ACC112 (cell line): Measurements from ENCODE around the gene PAFAH2.

Experiments
- H2AFZ ChIP-seq: fragments of 200-600 bp; sonication (generic); one replicate; pipeline ENCODE4 v1.6.0; 2017; ENCODE audit warnings: antibody characterized with exemption, low read length; ENCODE audit not compliant: unreplicated experiment
- H3K27ac ChIP-seq: fragments of 200-600 bp; sonication (generic); 2 replicates; pipeline ENCODE4 v1.5.1; 2014; ENCODE audit warnings: low read depth, mild to moderate bottlenecking, antibody characterized with exemption, low read length, moderate library complexity
- H3K27me3 ChIP-seq: fragments of 200-600 bp; sonication (generic); 2 replicates; pipeline ENCODE4 v1.6.1; 2014; ENCODE audit warnings: mild to moderate bottlenecking, antibody characterized with exemption, low read length, moderate library complexity, mixed read lengths; ENCODE audit not compliant: insufficient read depth
- H3K36me3 ChIP-seq: fragments of 200-600 bp; sonication (generic); 2 replicates; pipeline ENCODE4 v1.6.1; 2016; ENCODE audit warnings: mild to moderate bottlenecking, antibody characterized with exemption, low read length, moderate library complexity, mixed read lengths; ENCODE audit not compliant: insufficient read depth
- H3K4me1 ChIP-seq: fragments of 200-600 bp; sonication (generic); one replicate; pipeline ENCODE4 v1.6.1; 2016; ENCODE audit warnings: low read length, mixed read lengths; ENCODE audit not compliant: insufficient read depth, unreplicated experiment, control insufficient read depth
- H3K4me3 ChIP-seq: fragments of 200-600 bp; sonication (generic); 2 replicates; pipeline ENCODE4 v1.5.1; 2014; ENCODE audit warnings: mild to moderate bottlenecking, low read depth, low read length
- H3K79me2 ChIP-seq: fragments of 200-600 bp; sonication (generic); one replicate; pipeline ENCODE4 v1.6.0; 2016; ENCODE audit warnings: low read length; ENCODE audit not compliant: control insufficient read depth, unreplicated experiment, insufficient read depth

The PAFAH2 gene

DNA sequence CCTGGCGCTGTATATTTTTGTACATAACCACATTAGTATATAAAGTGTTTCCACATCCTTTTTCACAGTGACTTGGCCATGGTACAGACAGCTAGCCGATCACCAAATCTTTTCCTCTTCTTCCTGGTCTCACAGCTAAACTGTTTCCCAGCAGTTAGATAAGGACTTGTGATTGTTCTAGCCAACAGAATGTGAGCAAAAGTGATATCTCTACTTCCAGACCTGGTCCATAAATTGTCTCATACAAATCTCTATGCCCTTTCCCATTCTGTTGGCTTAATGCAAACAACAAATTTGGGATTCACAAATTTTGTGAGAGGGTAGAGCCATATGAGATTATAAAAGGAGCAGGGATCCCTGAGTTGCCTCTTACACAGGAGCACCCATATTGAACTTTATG, 19.5 kb downstream of the PAFAH2 start:
- Histone ChIP-seq H2AFZ (no peak overlapping the region), H3K27ac (no peak overlapping the region), H3K4me3 (no peak overlapping the region), H3K36me3 (peaks cover 13% of the 10 kb centered on the region; the same call in 1 of the 2 replicates), H3K4me1 (no peaks in the 10 kb centered on the region), H3K79me2 (no peaks in the 10 kb centered on the region), H3K27me3 (no peaks in the 10 kb centered on the region)

DNA sequence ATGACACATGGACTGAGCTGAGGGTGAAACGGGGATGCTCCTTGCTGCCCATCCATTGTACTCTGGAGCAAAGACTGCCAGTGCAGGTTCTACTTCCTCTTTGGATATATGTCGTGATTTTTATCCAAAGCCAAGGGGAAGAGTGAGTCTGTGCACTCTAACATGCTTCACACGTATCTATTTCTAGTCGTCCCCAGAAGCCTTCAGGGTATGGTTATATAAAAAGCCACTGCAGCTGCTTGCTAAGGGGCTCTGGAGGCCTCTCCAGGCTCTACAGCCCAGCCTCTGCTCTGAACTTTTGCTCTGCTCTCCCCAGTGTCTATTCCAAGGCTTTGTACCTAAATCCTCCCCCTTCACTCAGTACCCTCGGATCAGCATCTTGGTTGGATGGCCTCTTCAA, 20.1 kb downstream of the PAFAH2 start:
- no peaks in the 10 kb centered on the region for H3K4me1 ChIP-seq
- H3K27me3 ChIP-seq = no peaks in the 10 kb centered on the region

DNA sequence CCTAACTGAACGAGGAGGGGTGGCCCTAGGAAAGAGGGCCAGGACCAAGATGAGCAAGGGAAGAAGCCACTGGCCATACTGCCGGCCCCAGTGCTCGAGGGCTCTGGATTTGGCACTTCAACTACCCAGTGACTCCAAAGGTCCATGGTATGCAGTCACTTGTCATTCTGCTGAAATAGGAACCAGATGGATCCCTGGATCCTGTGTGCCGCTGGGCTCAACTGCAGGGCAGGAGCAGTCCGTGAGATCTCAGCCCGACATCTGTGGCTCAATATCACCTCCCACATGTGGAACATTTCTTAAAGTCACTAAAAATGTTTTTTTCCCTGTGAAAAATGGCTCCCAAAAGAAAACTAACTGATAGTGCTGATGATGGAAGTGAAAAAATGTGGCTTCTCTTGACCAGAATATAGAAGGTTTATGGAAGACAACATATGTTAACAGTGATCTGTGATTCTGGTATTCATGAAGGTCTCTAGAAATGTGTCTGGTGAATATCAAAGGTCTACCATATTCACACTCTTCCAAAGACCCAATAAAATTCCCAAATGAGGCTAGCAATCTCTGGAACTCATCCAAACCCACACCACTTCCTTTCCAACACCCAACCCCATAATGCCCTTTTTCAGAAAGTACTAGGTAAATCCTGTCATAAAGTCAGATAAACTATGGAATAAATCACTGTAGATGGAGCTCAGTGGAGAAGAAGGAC, 24.1 kb downstream of the PAFAH2 start:
- Histone ChIP-seq H3K27me3 (no peaks in the 10 kb centered on the region), H3K4me3 (no peak overlapping the region), H2AFZ (no peak overlapping the region), H3K27ac (no peak overlapping the region), H3K36me3 (peaks cover 5% of the 10 kb centered on the region; the same call in 1 of the 2 replicates), H3K79me2 (no peaks in the 10 kb centered on the region), H3K4me1 (no peaks in the 10 kb centered on the region)

More for the DNA sequence above, 20.1 kb downstream of the PAFAH2 start:
- Histone ChIP-seq H3K27ac (no peak overlapping the region), H2AFZ (no peak overlapping the region), H3K36me3 (peaks cover 13% of the 10 kb centered on the region; the same call in 1 of the 2 replicates), H3K4me3 (no peak overlapping the region), H3K79me2 (no peaks in the 10 kb centered on the region)

DNA sequence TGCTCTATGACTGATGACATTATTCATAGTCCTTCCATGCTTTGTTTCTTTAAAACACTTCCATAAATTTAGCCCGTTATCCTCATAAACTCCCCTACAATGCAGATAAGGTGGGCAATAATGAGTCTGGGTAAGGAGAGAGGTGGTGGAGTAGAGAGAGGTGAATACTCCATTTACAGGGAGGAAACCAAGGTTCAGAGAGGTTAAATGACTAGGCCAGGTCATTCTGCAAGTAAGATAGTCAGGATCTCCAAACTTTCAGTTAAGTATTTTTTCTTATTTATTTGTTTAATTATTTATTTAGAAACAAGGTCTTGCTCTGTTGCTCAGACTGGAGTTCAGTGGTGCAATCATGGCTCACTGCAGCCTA, 26.1 kb downstream of the PAFAH2 start:
- Histone ChIP-seq H3K79me2 (no peaks in the 10 kb centered on the region), H3K27ac (no peak overlapping the region), H3K4me3 (no peak overlapping the region), H3K36me3 (peaks cover 3% of the 10 kb centered on the region; the same call in 1 of the 2 replicates), H2AFZ (no peak overlapping the region), H3K4me1 (no peaks in the 10 kb centered on the region), H3K27me3 (no peaks in the 10 kb centered on the region)

DNA sequence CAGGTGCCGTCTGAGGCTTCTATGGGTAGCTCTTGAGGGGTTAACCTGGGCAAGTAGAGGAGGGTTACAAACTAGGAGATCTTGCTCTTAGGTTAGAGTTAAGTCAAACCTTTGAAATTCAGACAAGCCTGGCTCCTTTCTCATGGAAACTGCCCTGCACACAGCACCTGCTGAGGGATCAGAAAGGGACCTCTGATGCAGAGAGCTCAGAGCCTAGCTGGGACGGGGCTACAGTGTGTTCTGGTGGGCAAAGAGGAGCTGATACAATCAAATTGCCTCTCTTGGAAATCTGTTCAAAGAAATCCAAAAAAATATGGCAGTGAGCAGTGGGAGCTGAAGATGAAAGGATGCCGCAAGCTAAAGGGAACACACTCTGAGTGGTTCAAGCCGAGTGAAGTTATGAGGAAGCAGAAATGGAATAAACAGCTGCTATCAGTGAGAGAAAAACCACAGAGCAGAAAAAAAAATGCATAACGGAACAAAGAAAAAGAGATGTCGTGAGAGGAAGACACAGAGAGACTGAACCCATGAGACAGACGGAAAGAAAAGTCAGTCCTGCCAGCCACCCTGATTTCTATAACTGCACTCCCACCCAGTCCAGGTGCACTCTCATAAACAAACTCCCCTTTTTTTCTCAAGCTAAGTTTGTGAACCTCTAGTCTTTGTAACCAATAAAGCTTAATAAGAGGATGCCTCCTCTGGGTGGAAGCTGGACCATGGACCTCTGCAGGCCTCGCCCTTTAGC, 26.6 kb downstream of the PAFAH2 start:
- no peak overlapping the region for H2AFZ ChIP-seq
- H3K36me3 ChIP-seq = no peaks in the 10 kb centered on the region; the same call in 1 of the 2 replicates
- H3K27ac ChIP-seq = no peak overlapping the region

DNA sequence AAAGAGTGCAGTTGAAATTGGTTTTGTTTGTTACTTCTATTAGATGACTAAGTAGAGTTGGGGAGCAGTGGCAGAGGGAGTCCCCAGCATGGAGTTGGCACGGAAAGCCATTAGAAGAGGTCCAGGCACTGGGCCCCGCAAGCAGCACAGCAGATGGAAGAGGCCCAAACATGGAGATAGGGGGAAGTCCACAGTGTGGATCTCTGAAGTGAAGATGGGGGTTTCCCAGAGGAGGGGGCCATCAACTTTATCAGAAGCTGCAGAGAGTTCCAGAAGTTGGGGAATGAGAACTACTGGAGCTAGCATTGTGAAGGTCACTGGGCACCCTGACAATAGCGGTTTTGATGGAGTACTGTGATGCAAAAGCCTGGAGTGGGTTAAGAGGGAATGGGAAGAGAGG, 30.6 kb downstream of the PAFAH2 start:
- Histone ChIP-seq H3K27ac (no peak overlapping the region), H2AFZ (no peak overlapping the region), H3K36me3 (no peaks in the 10 kb centered on the region), H3K4me3 (no peak overlapping the region), H3K27me3 (no peaks in the 10 kb centered on the region), H3K4me1 (no peaks in the 10 kb centered on the region), H3K79me2 (no peaks in the 10 kb centered on the region)

More for the DNA sequence above, 26.6 kb downstream of the PAFAH2 start:
- Histone ChIP-seq H3K4me3 (no peak overlapping the region), H3K4me1 (no peaks in the 10 kb centered on the region), H3K79me2 (no peaks in the 10 kb centered on the region), H3K27me3 (no peaks in the 10 kb centered on the region)

DNA sequence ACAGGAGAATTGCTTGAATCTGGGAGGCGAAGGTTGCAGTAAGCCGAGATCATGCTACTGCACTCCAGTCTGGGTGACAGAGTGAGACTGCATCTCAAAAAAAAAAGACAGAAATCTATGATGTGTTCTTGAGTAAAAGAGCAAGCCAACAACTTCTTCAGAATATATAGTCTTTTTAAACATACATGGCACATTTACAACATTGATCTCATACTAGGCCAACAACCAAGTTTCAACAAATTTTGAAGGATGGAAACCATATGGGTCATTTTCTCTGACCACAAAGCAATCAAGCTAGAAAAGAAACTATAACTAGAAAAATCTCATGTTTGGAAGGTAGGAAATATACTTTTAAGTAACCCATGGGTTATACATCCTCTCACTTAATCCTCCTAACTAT, 38.3 kb downstream of the PAFAH2 start:
- Histone ChIP-seq H3K27me3 (no peaks in the 10 kb centered on the region), H3K79me2 (no peaks in the 10 kb centered on the region), H3K36me3 (peaks cover 21% of the 10 kb centered on the region), H2AFZ (no peak overlapping the region), H3K27ac (no peak overlapping the region), H3K4me3 (no peak overlapping the region), H3K4me1 (no peaks in the 10 kb centered on the region)

DNA sequence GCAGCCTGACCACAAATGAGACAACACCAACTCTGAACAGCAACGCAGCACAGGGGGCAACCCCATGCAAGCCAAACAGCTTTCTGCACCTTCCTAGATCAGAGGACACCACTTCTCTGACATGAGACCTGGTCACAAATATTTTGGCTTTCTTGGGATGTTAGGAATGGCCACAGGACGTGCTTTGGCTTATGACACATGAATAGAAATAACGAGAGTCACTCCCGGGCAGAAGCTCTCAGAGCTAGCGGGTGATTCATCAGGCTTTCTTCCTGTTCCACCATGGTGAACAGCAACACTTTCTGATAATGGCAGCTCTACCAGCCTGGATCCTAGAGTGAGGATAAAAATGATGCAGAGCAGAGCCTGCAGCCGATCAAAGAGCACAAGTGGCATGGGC, 39.4 kb downstream of the PAFAH2 start:
- Histone ChIP-seq H3K79me2 (no peaks in the 10 kb centered on the region), H3K27ac (no peak overlapping the region), H2AFZ (no peak overlapping the region), H3K4me1 (no peaks in the 10 kb centered on the region), H3K27me3 (no peaks in the 10 kb centered on the region), H3K4me3 (no peak overlapping the region), H3K36me3 (peaks cover 21% of the 10 kb centered on the region)

DNA sequence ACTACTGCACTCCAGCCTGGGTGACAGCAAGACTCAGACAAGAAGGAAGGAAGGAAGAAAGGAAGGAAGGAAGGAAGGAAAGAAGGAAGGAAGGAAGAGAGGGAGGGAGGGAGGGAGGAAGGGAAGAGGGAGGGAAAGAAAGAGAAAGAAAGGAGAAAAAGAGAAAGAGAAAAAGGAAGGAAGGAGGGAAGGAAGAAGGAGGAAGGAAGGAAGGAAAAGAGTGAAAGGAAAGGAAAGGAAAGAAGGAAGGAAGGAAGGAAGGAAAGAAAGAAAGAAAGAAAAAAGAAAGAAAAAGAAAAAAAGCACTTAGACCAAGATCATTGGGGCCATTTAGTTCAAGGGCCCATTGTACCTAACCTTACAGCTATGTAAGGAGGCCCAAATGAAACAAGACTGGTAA, 42.3 kb downstream of the PAFAH2 start:
- H3K27me3 ChIP-seq = no peaks in the 10 kb centered on the region
- H3K36me3 ChIP-seq = peaks cover 21% of the 10 kb centered on the region
- no peaks in the 10 kb centered on the region for H3K79me2 ChIP-seq
- H3K4me1 ChIP-seq = no peaks in the 10 kb centered on the region
- no peak overlapping the region for H3K27ac ChIP-seq
- H3K4me3 ChIP-seq = no peak overlapping the region
- H2AFZ ChIP-seq = no peak overlapping the region

DNA sequence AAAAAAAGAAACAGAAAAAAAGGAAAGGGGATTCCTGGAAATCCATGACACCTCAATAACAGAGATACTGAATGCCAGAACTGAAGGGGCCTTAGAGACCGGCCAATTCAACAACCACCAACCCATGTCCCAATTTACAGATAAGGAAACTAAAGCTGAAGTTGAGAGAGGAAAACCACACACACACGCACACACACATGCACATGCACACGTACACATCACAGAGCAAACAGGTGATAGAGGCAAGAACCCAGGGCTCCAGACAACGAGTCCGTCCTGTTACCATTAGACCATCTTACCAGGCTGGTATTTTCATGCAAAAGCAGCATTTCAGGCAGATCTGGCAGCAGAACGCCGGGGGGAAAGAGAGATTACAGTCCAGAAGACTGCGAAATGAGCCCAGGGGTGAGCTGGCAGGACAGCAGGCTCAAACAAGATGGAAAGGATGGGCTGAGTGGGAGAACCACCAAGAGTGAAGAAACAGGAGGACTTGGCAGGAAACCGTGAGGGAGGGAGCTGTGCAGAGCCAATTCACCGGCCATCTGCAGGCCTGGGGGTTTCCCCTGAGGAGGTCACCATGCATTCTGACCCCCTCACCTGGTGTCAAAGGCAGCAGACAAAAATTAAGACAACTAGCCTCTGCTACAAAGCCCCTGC, 43.5 kb downstream of the PAFAH2 start:
- H3K79me2 ChIP-seq = no peaks in the 10 kb centered on the region
- H3K4me3 ChIP-seq = no peak overlapping the region
- no peaks in the 10 kb centered on the region for H3K27me3 ChIP-seq
- no peak overlapping the region for H3K27ac ChIP-seq
- no peaks in the 10 kb centered on the region for H3K4me1 ChIP-seq
- H3K36me3 ChIP-seq = peaks cover 12% of the 10 kb centered on the region; the same call in 1 of the 2 replicates
- H2AFZ ChIP-seq = no peak overlapping the region
